GM19240 (cell line): ENCODE measurements around the gene RNASE9.
"Not testable (repeated sequence)": the region's sequence is repeated elsewhere in the genome, so short reads cannot be mapped to it uniquely, and the experiment has no call there.

Experiments used
- DNase-seq: peaks from one replicate; pipeline ENCODE4 v3.0.0; 2011; ENCODE audit warnings: low spot score; ENCODE audit not compliant: insufficient read length

Gene RNASE9

GRCh38 chr14:20560961-20561360 is at the start of gene RNASE9:
TSS of gene RNASE9 (minus strand) at chr14:20561047.
- no peak for DNase-seq

- no peak for DNase-seq
Measured at GRCh38 chr14:20610002-20610765, 49.3 kb upstream of the RNASE9 start.

- no peak for DNase-seq
Measured at GRCh38 chr14:20609215-20610001, 48.6 kb upstream of the RNASE9 start.

- no peak for DNase-seq
Measured at GRCh38 chr14:20608383-20609110, 47.7 kb upstream of the RNASE9 start.

GRCh38 chr14:20607617-20608016 is 46.8 kb upstream of the RNASE9 start:
- DNase-seq = no peak

GRCh38 chr14:20606902-20607242 is 46.0 kb upstream of the RNASE9 start:
- no peak for DNase-seq

- no peak for DNase-seq
Measured at GRCh38 chr14:20606190-20606901, 45.5 kb upstream of the RNASE9 start.

GRCh38 chr14:20603813-20604690 is 43.2 kb upstream of the RNASE9 start:
- no peak for DNase-seq

- no peak for DNase-seq
Measured at GRCh38 chr14:20602583-20602982, 41.7 kb upstream of the RNASE9 start.

- no peak for DNase-seq
Measured at GRCh38 chr14:20601522-20601921, 40.7 kb upstream of the RNASE9 start.

GRCh38 chr14:20597108-20597507 is 36.3 kb upstream of the RNASE9 start:
- no peak for DNase-seq

GRCh38 chr14:20595726-20596125 is 34.9 kb upstream of the RNASE9 start:
- DNase-seq = not testable (repeated sequence)

GRCh38 chr14:20592574-20592973 is 31.7 kb upstream of the RNASE9 start:
- DNase-seq = no peak

GRCh38 chr14:20591235-20591634 is 30.4 kb upstream of the RNASE9 start, which contains the start of gene RNASE12:
TSS of gene RNASE12 (minus strand) at chr14:20591376. CDS start at chr14:20590723, 653 bp downstream.
- DNase-seq = no peak

GRCh38 chr14:20587489-20588154 is 26.8 kb upstream of the RNASE9 start, which contains the start of gene RNASE11:
TSS of gene RNASE11 (minus strand) at chr14:20588001.
- no peak for DNase-seq

GRCh38 chr14:20583908-20584307 is 23.1 kb upstream of the RNASE9 start:
- no peak for DNase-seq

- DNase-seq = no peak
Measured at GRCh38 chr14:20583142-20583541, 22.3 kb upstream of the RNASE9 start.

GRCh38 chr14:20580242-20580641 is 19.4 kb upstream of the RNASE9 start:
- no peak for DNase-seq

- DNase-seq = no peak
Measured at GRCh38 chr14:20578784-20579502, 18.1 kb upstream of the RNASE9 start.
